ENCODE measurements around the gene ALAS1.

ALAS1 gene

DNA sequence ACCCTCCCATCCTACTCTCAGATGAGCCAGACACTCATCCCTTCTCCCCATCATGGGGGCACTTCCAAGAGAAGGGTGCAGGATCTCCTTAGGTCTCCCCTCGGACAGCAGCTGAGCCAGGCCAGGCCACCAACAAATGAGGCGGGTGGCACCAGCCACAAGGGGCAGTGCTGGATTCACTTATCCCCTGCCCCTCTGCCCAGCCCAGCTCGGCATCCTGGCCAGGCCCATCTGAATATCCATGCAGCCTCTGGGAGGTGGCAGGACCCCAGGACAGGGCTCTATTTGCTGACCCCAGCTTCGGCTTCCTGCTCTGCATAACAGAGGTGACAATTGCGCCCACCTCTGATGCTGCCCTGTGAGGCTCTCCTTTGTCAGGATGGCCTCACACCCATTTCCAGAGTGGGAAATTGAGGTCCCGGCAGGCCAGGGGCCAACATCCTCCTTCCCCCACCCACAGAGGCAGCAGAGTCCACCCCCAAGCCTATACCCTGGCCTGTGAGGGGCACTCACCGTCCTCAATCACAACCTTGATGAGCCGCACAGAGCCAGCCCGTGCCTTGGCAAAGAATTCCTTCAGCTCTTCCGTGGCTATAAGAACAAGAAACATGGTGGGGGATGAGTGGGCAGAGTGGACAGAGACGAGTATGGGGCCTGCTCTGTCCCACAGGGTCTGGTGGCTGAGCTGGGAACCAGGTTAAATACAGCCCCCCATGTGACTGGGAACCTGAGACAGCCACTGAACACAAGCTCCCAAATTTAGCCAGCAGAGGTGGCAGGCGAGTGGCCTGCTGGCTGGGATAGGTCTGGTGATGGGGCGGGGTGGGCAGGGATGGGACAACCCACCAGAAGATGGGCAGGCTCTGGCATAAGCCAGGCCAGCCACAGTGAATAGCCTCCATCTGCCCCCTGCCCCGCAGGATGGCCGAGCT, 36.8 kb downstream of the ALAS1 start:
- DNase-seq (ENCODE audit: low spot score), result no peak

DNA sequence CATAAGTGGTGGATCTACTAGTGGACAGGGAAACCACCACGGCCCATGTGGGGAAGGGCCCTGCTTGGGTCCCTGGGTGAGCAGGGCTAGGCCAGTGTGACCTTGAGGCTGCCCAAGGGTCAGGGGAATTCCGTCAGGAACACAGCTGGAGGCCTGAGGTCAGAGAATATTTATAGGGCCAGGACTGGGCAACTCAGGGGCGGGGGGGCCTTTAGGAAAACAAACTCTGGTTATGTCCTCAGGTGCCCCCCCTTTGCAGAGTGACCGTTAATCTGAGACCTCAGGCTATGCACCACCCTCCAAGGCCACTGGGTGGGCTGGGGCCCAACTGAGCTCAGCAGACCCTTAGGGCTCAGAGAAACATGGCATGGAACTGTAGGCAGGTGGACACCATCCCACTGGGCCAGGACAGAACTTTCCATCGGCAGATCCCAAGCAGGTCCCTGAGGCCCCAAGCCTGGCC, 38.5 kb downstream of the ALAS1 start:
- no peak for DNase-seq (ENCODE audit: low spot score)

DNA sequence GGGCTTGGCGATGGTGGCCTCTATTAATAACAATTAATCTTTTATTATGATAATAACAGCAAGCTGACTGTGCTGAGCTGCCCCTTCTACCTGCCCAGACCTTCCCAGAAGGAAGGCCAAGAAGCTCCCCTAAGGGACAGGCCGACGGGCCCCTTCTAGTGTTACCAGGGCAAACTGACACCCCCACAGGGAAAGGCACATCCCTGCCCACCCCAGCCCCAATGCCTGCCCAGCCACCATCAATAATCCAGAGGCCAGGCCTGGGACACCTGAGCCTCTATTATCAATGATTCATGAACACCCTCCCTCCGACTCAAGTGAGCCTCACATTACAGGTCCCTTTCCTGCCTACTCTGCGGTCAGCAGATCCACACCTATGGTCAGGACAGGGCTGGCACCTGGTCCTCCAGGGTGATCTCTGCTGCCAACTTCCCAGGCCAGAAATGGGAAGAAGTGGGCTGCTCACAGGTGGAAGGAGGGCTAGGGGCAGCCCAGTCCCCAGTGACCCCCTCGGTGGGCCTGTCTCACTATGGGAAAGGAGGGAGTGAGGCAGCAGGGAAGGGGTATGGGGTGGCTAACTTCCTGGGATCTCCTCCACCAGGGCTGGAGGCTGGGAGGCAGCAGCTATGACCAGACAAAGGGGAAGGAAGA, 39.2 kb downstream of the ALAS1 start:
- DNase-seq (ENCODE audit: low spot score), result no peak

DNA sequence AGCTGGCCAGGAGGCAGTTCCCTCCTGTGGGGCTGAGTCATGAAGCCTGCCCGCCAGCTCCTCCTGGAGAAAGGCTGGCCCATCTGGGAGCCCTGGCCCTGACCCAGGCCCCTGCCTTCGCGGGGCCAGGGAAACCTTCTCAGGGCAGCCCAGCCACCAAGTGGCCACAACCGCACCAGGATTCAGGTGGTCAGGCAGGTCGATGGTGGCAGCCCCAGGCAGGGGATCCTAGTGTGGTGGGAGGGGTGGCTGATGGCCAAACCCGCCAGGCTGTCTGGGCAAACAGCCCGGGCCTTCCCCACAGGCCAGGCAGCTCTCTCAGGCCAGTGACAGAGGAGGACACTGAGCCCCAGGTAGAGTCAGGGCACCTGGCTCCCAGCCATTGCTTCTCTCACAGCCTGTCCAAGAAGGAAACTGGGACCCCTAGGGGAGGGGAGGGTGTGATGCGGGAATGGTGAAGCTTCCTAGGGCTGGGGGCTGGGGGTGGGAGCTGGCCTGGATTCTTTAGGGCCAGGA, 39.8 kb downstream of the ALAS1 start:
- DNase-seq (ENCODE audit: low spot score), result peak; percentile 60

DNA sequence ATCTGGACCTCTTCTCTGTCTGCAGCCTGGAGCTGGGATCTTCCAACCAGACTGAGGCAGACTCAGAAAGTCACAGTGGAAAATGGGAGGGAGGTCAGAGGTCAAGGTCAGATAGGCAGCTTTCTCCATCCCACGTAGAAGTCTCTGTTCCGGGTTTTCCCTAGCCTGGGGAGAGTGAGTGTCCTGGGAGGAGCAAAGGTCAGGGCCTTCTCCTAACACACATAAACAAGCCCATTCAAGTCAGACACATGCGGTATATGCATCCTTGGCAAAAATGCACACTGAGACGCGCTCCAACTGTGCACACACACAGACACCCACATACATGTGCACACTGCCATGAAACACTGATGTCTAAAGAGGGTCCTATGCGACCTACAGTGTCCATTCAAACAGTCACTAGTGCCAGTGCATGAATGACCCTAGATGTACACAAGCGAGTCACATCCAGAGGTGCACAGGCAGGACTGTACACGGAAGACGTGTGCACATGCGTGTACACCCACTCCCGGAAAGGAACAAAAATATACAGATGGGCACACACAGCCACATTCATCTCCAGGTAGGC, 40.3 kb downstream of the ALAS1 start:
- no peak for DNase-seq (ENCODE audit: low spot score)

DNA sequence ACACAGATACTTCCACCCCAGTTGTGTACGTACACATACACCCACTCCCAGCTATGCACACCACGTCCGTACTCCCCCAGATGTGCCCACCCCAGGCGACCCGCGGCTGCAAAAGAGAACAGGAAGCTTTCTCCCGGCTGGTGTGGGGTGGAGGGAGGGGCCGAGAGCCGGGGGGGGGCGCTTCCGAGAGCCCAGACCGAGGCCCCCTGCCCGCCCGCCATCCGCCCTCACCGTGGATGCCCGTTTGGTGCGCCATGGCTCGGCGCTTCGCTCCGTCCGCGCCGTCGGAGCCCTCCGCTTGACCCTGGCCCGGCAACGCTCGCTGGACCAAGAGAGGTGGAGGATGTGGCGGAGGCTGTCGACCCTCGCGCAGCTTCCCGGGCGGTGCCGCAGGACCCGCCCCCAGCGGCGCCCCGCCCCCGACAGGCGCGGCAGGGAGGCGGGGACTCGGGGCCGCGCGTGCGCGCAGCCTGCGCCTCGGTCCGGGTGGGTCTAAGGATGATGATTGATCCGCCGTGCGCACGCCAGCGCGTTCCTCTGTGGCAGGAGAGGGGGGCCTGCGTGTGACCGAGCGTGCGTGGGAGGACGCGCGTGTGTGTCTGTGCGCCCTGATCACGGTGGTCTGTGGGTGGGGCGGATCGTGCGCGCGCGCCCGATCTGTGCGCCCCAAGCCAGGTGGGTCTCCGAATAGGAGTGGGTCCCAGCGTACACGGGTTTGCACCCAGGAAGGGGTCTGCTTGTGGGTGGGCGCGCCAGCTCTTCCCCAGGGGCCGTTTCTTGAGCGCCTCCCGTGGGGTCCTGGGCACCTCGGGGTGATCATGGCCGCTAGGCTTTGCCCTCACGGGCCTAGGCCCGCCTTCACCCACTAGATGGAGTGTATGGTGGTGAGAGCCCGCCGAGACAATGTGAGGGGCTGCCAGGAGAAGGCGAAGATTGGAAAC, 41.1 kb downstream of the ALAS1 start, which contains the start of gene TWF2:
Gene TWF2, minus strand, starts transcription at position 398 of the 941 bp plus-strand sequence. Its CDS starts 142 bp downstream, at position 256.
- peak; percentile 76 for DNase-seq (ENCODE audit: low spot score)

DNA sequence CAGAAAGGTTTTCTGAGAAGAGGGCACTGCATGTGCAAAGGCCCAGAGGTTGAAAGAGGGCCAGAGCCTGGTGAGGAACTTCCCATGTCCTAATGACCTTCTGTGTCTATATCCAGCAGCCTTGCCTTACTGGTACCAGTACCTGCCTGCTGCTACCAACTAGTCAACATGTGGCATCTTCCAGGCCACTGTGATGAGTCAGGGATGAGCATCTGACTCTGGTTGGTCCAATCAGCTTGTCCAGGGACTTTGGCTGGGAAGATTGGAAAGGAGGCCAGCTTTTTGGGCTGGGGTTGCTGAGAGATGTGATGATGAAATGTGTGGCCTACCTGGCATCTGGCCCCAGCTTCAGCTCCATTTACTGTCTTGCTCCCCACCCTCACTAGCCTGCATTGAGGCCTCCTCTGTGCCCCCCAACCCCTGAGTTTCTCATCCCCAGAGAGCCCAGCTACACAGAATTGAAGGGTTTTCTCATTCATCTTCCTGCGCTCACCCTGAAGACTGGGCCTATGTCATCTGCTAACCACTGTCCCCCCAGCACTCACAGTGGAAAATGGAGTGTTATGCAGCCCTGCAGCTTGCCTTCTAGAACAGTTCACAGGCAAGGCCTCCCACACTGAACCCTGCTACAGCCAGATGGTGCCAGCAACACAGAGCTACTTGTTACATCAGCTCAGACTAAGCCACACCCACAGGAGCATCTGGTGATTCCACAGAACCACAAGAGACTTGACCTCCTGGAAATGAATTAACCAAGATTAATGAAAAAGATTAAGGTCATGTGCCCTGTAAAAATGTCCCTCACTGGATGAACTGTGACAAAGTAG, 42.3 kb downstream of the ALAS1 start:
- no peak for DNase-seq (ENCODE audit: low spot score)

DNA sequence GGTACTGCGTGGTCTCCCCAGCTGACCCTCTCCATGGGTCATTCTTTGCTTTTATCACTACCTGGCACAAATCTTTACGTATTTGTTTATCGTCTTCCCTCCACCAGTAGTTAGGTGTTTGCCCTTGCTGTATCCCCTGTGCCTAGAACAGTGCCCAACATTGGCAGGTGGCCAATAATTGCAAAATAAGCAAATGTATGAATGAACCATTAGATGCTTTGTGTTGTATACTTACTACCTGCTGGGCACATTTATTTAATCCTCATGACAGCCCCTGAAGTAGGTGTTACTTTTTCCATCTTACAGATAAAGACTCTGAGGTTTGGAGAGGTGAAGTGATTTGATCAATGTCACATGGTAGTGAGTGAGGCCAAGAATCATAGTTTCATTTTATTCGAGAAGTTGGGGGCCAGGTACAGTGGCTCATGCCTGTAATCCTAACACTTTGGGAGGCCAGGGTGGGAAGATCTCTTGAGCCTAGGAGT, 43.0 kb downstream of the ALAS1 start:
- DNase-seq (ENCODE audit: low spot score), result no peak

DNA sequence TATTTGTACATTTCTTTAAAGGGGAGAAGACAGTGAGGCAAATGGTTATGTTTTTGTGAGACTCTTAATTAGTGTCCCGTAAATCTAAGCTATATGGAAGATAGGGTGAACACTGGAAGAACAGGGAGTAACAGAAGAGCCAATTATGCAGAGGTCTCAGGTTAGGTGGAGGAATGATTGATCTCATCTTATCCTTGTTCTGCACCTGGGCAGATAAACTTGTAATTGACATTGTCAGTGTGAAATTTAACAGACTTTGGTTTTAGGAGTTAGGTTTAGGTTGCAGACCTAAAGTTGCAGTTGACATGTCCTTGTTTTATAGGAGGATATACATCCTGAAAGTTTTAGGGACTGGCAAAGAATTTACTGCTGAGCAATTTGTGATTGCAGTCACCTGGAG, 44.1 kb downstream of the ALAS1 start:
- DNase-seq (ENCODE audit: low spot score), result no peak

DNA sequence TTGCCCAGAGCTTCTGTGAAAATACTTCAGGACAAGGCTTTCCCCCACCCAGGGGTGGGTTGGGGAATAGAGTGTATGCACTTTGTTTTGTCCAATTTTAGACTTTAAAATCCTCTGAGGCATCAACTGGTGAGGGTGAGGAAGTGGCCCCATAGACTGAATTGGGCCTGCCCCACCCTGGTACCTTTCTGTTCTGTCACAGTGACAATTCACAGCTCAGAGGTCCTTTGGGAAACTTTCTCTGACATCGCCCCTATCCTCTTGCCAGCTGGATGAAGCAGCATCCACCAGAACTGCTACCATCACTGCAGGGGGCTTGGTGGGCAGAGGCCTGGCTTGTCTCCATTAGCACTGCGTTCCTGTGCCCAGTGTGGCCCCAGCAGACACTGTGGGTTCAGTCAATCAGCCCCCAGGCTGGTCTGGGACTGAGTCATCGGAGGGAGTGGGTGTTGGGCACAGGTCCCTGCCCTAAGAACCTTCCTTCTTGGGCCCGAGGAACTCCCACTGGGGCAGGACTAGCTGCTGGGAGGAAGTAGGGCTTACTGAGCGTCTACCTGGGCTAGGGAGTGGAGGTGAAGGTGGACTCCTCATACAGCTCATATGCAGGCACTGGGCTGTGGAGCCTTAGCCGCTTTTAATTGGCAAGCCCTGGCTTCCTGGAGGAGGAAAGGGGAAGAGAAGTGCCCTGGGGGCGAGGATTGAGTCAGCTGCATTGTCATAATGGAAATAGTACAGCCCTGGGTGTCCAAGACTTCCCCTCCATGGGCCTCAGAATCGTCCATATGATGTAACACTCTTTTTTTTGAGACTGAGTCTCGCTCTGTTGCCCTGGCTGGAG, 46.0 kb downstream of the ALAS1 start:
- no peak for DNase-seq (ENCODE audit: low spot score)

DNA sequence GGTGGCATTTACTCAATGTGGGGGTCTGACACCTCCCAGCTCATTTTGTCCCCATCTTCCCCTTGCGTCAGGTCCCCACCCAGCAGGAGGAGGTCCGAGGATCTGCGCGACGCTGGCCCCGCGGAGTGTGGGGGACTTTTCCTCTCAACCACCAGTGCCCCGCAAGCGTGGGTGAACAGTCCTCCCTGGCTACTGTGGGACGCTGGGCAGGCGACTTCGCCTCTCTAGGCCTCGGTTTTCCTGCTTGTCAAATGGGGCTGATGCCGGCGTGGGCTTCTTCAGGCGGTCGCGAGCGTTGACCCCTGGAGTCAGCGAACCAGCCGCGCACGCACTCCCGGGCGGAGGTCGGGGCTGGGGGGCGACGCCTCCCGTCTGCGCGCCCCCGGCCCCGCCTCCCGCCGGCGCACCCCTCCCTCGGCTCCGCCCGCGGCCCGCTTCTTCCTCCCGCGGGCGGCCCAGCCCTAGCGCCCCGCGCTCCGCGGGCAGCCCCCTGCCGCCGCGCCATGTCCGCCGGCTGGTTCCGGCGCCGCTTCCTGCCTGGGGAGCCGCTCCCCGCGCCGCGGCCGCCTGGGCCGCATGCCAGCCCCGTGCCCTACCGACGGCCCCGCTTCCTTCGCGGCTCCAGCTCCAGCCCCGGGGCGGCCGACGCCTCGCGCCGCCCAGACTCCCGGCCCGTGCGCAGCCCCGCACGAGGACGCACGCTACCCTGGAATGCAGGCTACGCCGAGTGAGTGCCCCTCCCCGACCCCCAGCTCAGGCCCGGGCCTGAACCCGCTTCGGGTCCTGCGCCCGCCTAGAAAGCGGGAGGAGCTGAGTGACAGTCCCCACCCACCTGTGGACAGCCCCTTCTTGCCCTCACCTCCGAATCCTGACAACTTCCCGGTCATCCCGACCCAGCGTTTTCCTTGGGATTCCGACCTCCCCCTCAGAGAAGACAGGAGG, 47.6 kb downstream of the ALAS1 start, which contains the start of gene PPM1M:
Gene PPM1M, plus strand, starts transcription at position 438 of the 942 bp plus-strand sequence. Its CDS starts 66 bp downstream, at position 504.
- DNase-seq (ENCODE audit: low spot score), result peak; percentile 71

DNA sequence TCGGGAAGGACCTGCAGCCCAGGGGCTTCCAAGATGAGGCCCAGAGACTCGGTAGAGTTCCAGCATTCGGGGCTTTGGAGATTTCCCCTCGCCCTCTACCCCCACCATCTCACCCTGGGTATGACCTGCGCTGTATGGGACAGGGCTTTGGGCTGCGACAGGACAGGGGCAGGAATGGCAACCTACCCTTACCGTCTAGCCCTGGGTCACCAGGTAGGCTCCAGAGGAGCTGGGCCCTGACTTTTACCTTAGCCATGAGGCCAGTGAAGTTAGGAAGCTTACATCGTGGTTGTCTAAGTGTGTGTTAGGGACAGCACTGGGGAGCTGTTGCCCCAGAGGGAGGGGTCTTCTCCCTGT, 48.3 kb downstream of the ALAS1 start:
- no peak for DNase-seq (ENCODE audit: low spot score)

DNA sequence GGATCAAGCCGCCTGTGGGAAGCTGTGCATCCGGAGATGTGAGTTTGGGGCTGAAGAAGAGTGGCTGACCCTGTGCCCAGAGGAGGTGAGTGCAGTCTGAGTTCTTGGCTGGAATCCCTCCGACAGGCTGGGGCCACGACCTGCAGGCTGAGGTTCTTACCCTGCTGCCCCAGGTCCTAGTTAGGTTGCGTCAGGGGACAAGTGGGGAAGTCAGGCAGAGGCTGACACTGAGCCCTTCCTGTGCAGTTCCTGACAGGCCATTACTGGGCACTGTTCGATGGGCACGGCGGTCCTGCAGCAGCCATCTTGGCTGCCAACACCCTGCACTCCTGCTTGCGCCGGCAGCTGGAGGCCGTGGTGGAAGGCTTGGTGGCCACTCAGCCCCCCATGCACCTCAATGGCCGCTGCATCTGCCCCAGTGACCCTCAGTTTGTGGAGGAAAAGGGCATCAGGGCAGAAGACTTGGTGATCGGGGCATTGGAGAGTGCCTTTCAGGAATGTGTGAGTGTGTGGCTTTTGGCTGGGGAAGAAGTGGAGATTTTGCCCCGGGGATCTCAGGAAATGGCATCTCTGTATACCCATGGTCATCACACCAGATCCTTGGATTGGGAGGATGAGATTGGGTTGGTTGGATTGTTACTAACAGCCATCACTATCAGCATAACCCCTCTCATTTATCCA, 48.9 kb downstream of the ALAS1 start:
- DNase-seq (ENCODE audit: low spot score), result no peak

DNA sequence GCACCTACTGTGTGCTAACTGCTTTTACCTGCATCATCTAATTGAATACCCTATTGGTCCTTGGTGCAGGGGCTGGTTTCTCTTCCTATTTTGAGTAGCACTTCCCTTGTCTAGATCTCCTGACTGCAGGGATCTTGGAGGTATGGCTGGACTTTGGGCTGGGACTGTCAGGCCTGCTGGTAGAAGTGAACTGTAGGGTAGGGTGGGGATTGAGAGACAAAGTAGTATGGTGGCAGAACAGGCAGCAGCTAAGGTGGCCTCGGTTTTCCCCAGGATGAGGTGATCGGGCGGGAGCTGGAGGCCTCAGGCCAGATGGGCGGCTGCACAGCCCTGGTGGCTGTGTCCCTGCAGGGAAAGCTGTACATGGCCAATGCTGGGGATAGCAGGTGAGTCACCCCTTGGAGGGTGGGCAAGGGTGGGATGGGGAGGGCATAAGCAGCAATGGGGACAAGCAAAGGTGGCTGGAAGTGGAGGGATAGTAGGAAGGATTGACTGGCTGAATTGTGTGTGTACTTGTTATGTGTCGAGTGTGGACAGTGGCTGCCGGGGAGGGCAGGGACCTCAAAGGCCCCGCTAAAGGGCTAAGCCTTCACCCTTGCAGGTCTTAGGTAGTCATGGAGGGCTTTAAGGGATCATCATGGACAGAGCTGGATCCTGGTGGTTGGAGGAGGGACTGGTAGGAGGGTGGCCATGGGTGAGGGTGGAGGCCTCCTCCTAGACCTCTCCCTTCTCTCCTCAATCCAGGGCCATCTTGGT, 49.6 kb downstream of the ALAS1 start:
- DNase-seq (ENCODE audit: low spot score), result no peak

DNA sequence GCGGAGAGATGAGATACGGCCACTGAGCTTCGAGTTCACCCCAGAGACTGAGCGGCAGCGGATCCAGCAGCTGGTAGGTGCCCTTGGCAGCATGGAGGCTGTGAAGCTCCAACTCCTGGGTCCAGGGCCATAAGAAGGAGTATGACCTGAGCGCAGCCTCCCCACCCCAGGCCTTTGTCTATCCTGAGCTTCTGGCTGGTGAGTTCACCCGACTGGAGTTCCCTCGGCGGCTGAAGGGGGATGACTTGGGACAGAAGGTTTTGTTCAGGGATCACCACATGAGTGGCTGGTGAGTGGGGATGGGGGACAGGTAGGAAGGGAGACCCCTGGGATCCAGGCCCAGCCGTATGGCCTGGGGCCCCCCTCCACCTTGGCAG, 50.2 kb downstream of the ALAS1 start:
- no peak for DNase-seq (ENCODE audit: low spot score)

DNA sequence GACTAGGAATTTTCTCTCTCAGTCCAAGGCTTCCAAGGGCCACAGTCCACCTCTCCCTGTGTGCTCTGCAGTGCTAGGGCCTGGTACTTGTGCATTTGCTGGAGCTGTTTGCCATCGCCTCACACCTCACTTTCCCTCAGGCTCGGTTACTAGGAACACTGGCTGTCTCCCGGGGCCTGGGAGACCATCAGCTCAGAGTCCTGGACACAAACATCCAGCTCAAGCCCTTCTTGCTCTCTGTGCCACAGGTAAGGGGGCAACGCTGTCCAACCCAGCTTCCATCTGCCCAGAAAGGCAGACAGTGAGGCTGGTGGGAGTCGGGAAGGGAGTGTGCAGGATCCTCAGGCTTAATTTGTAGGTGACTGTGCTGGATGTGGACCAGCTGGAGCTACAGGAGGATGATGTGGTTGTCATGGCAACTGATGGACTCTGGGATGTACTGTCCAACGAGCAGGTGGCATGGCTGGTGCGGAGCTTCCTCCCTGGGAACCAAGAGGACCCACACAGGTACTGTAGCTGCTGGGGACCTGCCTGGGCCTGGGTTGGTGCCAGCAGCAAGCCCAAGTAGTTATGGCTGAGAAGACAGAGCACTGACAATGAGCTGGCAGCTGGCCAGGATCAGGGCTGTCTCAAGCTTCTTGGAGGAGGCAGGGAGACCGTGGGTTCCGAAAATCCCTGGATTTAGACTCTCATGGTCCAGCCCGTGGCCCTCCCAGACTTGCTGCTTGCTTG, 51.0 kb downstream of the ALAS1 start:
- no peak for DNase-seq (ENCODE audit: low spot score)
